Stimulated activated CD4-positive, alpha-beta T cell treated with anti-CD3 and anti-CD28 coated beads, Interleukin-15, amount 100 ng/mL, for 24 hours (primary cell): ENCODE data around the gene TCTN2.

Experiments used
- DNase-seq: peaks from one replicate; pipeline ENCODE4 v3.0.0-alpha.2; 2020

Gene TCTN2

DNA sequence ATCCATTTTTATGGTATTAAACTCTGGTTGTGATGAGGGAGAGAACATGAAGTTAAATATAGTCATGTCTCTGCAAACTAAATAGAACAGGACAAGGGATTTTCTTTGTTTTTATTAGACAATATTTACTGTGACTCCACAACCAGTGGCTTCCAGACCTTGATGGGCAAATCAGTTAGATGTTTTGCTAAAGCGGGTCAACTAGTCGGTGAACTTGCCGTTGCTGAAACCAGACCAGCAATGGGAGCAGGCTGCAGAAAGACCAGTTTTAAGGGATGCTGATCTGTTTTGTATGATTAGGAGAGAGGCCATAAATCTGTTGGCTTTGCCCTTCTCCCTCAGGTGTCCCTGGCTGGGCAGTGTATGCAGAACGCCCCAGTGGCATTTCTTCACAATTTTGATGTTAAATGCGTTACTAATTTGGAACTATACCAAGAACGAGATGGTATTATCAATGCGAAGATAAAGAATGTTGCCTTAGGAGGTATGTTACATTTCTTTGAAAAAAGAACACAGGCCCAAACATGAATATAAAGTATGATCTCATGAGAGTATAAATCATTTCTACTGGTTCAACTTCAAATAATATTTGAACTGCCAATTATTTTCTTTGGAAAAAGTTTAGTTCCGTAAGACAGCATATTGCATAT, 19.4 kb downstream of the TCTN2 start:
- no peak for DNase-seq

DNA sequence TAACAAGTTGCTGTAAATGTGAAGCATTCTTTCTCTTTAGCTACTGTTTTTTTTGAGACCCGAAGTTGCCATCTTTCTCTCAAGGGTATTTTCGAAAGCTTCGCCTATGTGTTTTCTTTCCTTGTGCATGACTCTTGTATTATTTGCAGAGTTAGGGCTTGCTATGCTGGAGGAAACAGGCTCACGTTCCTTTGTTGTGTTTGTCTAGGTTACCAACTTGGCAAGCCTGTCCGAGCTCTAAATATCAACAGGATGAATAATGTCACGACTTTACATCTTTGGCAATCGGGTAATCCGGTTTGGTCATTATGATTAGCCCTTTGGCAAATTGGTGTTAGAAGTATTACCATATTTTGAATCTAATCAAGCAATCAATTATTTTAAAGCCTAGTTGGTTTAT, 25.3 kb downstream of the TCTN2 start:
- no peak for DNase-seq

DNA sequence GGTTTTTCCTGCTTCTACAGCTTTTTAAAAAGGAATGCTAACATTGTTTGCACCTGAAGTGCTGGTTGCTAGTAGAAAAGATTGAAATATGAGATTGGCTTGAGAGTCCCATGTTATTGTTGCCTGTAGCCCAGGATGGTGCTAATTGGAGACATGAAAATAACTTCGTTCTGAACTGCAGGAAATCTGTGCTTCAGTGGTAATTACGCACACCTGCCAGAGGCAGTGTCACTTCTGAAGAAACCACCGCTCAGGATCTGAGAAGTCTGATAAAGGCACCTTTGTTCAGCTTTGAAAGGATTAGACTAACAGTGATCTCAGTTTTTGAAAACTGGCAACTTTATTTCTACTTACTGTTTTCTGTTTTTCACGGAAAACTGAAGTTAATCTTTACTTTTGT, 25.7 kb downstream of the TCTN2 start:
- no peak for DNase-seq

DNA sequence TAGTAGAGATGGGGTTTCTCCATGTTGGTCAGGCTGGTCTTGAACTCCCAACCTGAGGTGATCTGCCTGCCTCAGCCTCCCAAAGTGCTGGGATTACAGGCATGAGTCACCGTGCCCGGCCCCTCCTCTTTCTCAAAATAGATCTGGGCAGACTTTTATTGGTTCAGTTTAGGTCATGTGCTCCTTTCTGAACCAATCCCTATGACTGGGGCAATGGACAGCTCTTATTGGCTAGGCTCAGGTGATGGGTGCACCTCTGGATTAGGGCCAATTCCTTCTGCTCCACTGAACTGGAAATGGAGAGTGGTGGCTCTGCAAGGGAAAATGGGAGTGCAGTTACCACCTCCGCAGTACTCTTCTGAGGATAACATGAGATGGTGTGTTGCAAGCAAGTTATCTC, 35.0 kb downstream of the TCTN2 start:
- DNase-seq = no peak

DNA sequence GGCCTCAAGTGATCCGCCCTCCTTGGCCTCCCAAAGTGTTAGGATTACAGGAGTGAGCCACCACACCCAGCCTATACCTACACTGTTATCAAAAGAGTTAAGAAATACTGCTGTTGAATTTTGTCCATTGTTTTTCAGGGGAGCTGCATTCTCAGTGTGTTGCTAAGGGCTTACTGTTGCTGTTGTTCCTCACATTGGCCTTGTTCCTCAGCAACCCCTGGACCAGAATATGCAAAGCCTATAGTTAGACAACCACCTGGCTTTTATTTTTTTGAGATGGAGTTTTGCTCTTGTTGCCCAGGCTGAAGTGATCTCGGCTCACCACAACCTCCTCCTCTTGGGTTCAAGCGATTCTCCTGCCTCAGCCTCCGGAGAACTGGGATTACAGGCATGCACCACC, 36.6 kb downstream of the TCTN2 start:
- DNase-seq = no peak

DNA sequence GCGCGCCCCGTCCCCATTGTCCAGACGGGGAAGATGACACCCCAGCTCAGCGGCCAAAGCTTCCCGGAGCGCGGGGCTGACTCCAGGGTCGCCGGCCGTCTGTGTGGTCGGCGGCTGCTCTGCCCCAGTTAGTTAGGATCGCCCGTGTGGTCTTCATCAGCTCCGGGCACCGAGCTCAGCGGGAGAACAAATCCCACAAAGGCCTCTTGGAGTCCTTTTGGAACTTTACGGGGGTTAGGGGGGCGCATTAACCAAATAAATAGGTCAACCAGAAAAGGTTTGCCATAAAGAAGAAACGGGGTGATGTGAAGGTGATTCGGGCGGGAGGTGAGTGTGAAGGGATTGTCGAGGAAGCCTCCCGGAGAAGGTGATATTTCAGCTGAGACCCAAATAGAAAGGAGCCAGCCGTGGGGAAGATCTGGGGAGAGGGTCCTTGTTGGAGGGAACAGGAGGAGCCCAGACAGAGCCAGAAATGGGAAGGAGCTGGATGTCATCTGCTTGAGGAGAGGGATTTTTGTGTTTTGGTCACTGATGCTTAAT, 41.9 kb downstream of the TCTN2 start:
- no peak for DNase-seq

DNA sequence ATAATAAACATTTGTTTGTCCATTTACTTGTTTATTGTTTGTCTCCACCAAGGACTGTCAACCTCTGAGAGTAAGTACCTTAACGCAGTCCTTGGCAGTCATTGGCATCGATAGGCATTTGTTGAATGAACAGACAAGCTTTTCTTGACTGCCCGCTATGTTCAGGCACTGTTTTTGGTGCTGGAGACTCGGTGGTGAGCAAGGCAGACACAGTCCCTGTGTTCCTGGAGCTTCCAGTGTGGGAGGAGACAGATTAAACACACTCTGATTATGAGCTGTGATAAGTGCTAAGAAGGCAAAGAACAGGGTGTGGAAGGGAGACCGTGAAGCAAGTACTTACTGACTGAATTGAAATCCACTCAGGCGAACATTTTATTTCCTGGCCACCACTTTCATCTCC, 42.5 kb downstream of the TCTN2 start:
- peak; percentile 36 for DNase-seq

DNA sequence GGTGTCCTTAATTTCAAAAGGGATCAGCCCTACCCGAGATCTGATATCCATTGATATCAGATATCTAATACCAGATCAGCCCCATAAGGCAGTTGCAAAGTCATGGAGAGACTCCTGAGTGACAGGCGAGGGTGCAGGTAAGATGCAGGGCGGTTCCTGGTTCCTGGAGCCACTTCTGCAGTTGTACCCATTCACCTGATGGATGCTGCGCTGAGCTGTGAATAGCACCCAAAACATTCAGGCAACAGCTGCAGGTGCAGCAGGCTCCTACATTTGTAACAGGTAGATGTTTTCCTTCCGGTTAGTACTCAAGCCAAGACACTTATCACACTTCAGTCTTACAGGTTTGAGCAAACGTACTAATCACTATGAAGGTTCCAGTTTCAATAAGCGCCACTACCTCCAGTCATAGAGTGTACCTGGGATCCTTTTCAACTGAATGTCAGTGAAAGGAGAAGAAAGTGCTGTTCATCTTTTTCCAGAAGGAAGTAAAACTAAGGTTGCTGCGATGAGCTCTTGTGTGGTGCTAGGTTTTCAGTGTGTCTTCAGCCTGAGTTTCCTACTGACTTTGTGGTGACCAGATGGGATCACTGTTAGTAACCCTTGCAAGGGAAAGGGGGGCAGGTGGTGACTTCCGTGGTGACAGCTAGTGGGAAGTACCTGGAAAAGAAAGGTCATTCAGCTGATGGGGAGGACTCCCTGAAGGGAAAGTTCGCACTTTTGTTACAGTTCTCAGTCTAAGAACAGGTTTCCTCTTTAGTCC, 43.1 kb downstream of the TCTN2 start:
- DNase-seq = peak; percentile 73

DNA sequence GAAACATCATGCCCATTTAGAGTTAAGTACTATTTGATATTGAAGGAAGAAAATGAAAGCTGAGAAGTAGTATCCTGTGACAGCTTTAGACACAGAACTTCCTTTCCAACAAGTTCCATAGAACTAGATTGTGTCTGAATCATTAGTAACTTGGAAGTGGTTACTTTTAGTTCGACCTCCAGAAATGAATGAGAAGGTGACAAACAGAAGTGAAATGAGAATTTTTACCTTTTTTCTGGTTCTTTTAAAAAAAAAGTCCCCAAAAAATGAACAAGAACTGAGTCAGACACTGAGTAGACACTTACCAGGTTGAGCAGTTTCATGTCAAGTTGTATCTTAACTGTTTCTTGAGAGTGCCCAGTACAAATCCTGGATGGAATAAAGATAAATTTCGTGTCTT, 44.3 kb downstream of the TCTN2 start:
- DNase-seq = no peak

DNA sequence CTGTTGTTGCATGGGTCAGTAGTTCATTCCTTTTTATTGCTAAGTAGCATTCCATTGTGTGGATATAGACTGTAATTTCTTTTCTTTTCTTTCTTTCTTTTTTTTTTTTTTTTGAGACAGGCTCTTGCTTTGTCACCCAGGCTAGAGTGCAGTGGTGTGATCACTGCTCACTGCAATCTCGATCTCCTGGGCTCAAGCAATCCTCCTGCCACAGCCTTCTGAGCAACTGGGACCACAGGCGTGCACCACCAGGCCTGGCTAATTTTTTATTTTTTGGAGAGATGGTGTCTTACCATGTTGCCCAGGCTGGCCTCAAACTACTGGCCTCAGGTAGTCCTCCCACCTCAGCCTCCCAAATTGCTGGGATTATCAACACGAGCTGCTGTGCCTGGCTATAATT, 46.4 kb downstream of the TCTN2 start:
- no peak for DNase-seq

DNA sequence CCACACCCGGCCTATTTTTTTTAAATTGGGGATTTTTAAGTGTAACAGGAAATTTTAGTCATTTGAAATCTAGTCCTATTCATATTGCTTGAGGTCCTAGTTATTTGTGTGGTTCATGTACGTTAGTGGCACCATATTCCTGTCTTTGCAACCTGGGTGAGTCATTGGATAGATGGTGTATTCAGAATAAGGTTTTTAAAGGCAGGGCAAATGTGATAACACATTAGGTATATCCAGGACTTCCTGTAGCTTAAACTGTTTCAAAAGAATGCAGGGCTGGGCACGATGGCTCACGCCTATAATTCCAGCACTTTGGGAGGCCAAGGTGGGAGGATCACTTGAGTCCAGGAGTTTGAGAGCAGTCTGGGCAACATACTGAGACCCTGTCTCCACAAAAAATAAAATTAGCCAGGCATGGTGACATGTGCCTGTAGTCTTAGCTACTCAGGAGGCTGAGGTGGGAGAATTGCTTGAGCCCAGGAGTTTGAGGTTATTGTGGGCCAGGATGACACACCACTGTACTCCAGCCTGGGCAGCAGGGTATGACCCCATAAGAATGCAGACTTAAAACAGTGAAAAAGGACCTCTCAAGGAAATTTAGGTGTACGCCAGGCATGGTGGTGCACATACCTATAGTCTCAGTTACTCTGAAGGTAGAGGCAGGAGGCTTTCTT, 49.4 kb downstream of the TCTN2 start:
- DNase-seq = no peak

DNA sequence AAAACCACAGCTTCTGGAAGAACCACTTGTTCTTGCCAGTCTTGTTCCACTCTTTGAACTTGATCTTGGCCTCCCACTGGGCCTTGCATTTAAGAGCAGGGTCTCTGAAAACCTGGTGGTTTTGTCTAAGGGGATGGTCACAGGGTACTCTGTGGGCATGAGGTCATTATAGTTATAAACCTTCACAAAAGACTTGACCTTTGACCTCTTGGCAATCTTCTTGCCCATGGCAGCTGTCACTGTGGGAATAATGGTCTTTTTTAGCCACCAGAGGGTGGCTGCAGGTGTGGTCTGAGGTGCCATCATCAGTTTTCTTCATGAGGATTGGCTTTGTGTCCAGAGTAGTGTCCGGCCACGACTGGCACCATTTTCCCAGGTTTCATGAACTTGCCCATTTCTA, 50.3 kb downstream of the TCTN2 start:
- DNase-seq = no peak

DNA sequence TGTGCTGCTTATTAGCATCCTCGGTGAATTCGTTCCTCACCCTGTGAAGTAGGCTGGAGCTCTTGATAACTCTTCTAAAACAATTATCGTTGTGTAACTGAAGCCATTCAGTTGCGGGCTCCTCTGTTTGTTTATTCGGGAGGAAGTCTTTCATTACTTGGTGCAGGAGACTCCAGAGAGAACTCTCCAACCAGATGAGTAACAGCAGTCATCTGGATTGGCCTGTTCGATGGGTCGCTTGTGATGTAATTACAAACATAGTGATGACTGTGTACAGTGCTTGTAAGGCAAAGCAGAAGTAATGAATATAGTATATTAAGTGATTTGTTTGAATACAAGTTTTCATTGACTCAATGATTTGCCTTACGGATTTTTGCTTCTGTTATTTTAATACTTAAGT, 52.1 kb downstream of the TCTN2 start:
- DNase-seq = no peak

DNA sequence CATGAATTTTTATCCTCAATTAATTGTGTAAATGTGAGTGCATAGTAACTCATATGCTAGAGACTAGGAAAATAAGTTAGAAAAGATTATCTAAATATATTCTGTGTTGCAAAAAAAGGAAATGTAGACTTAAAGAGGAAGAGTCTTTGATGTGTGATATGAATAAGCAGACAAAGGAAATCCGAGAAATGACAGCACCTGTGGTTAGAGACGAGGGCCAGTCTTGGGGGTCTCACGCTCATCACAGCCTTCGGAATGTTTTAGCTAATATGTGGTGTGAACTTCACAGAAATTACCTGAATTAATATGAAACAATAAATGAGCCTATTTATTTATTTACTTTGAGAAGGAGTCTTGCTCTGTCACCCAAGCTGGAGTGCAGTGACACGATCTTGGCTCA, 52.9 kb downstream of the TCTN2 start:
- peak; percentile 59 for DNase-seq

DNA sequence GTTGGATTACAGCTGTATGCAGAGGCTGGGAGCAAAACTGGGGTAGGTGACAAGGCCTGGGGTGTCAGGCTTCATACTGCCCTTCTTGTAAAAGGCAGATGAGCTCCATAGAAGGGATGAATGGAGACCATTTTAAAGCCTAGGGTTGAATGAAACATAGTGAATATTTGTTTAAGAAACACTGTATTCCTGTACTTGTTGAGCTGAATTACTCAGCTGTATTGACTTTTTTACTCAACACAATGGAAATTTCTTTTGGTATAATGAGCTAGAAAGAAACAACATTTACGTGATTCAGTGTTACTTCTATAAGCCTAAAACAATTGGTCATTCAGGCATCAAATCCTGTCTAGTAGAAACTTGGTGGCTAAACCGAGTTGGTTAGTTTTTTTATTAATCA, 55.3 kb downstream of the TCTN2 start:
- no peak for DNase-seq

DNA sequence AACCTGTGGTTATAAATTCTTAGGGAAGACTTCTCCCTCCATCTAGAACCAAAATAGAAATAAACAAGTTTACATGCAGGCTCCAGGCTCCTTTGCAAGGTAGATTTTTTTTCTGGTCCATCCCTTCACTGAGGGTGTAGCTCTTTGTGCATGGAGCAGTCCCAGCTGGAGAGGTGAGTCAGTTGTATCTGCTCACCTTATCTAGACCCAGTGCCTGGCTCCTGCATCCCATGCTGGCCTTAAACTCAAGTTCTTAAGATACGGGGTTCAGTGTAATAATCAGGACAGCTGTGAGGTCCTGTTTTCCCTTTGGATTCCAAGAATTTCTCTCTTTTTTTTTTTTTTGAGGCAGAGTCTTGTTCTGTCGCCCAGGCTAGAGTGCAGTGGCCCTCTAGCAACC, 56.0 kb downstream of the TCTN2 start:
- no peak for DNase-seq

DNA sequence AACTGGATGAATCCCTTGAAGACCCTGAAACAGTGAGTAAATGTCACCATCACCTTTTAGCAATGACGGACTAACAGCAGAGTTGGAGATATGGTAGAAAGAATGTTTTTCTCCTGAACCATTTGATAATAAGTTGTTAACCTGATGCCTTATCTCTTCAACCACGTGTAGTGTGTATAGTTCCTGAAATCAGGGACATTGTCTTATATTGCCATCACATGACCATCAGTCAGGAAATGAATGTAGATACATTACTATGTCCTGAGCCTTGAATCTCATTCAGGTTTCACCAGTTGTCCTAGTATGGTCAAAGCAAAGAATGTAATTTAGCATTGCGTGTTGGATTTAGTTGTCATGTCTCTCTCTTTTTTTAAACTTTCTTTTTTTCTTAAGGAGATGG, 57.0 kb downstream of the TCTN2 start:
- no peak for DNase-seq

DNA sequence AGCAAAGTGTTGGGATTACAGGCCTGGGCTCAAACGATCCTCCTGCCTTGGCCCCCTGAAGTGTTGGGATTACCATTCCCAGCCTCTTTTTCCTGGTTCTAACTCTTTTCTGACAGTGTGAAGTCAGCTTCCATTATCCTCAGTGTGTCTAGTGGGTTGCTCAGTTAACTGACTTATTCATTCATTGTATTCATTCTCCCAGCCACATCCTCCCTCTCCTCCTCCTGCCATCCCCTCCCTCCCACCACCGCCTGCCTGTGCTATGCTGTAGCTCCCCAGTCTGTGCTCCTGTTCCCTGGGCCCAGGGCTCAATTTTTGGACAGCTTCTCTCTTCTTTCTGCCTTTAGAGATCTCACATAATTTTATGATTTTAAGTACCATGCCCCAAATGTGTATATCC, 60.7 kb downstream of the TCTN2 start:
- no peak for DNase-seq

DNA sequence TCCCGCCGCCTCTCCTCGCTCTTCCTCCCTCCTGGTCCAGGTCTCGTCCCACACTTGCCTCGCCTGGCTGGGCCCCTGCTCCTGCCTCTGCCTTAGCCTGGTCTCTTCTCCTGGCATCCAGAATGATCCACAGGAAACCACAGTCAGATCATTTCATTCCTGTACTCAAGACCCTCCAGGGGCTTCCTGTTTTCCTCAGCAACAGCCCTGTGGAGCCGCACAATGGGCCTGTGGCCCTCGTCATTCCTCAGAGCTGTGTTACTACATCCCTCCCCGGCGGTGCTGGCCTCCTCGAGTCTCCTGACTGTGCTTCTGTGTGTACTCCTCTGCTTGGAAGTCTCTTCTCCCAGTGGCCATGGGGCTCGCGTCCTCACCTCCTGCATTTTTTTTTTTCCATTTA, 61.3 kb downstream of the TCTN2 start:
- no peak for DNase-seq

DNA sequence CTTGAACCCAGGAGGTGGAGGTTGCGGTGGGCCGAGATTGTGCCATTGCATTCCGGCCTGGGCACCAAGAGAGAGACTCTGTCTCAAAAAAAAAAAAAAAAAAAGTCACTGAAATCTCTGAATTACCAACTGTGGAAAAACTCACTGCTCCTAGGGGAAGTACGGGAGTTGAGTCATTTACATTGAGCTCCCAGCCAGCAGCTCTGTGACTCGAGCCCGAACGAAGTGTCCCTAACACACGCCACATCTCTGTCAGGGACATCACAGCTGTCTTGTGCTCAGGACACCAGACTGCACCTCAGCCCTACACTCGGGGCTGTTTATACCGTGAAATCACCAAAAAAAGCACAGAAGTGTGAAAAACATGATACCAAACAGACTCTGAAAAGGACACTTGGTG, 62.3 kb downstream of the TCTN2 start:
- peak; percentile 28 for DNase-seq

DNA sequence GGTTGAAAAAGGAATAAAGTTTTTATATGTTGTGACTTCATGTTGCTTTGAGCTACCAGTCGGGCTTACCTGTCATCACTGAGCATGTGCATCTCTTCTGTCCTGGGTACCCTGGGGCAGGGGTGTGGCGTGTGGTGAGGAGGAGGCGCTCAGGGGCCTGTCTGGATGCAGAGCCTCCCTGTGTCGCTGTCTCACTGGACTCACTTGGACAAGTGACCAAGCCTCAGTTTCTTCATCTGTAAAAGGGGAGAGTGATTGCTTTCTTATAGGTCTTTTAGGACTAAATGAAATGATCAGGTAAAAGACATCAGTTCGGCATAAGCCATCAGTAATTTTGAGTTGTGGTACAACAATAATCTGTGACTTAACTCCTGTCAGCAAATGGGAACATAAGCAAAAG, 63.4 kb downstream of the TCTN2 start:
- DNase-seq = no peak

DNA sequence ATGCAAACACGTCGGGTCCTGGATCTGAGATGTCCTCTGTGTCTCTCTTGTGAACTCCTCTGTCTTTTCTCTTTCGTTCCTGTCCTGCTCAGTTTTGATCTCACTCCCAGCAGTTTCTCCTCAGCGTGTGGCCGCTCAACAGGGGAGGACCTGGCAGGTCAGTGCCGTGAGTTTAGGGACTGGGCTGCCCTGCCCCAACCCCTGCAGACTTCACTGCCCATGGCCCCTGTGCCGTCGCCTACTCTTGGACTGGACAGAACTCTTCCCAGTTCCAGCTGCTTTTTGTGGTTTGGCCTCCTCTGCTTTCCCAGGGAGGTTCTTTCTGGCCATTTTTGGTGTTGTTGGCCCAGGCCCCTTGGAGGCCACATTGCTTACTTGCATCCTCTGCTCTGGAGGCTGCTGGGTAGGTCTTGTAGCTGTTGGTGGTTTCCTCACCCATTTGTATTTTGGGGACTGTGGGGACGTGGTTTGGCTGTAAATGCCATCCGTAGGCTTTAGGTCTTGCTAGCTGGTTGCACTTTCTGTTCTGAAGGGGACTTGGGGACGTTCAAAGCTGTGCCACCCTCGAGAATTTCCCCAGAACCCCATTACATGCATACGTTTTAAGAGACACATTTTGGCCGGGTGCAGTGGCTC, 71.1 kb downstream of the TCTN2 start:
- no peak for DNase-seq

DNA sequence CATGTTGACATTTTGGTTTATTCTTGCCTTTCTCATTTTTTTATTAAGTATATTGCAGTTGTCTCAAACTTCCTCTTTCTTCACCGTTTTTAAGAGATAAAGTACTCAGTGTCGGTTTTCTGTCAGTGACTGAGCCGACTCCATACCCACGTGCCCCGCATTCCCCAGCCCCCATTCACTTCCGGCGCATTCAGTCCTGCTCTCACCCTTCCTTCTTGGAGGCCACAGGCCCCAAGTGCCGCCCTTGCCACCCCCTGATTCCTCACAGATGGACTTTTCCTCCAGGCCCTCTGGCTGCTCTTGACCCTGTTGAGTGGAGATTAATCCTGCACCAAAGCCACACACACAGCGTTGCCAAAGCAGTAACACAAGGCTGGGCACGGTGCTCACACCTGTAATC, 72.1 kb downstream of the TCTN2 start:
- DNase-seq = peak; percentile 29

DNA sequence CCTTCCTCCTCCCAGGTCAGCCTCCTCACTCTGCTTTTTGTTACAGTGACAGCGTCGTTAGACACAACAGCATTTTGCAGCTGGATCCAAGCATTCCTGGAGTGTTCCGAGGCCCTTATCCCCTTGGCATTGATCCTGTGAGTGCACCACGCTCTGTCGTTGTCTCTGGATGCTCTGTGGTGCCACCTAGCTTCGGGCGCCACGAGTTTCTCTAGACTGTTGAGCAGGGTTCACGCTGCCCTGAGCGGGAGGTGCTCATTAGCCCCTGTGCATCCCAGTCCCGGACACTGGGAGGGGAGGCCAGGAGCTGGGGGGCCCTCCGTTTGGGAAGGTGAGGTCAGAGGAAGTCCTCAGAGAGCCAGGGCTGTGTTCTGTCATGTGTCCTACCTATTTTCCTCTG, 73.9 kb downstream of the TCTN2 start:
- DNase-seq = no peak
